HG02571 (cell line): Measurements from ENCODE around the gene ZNRD2.
"Not testable (repeated sequence)": the region's sequence is repeated elsewhere in the genome, so short reads cannot be mapped to it uniquely, and the experiment has no call there.

Experiments
- ATAC-seq: cut with Tn5 transposase; IDR thresholded peaks from one replicate; pipeline ENCODE4 v1.9.1; 2021; ENCODE audit warnings: mild to moderate bottlenecking, moderate library complexity; ENCODE audit not compliant: unreplicated experiment

Gene ZNRD2

DNA sequence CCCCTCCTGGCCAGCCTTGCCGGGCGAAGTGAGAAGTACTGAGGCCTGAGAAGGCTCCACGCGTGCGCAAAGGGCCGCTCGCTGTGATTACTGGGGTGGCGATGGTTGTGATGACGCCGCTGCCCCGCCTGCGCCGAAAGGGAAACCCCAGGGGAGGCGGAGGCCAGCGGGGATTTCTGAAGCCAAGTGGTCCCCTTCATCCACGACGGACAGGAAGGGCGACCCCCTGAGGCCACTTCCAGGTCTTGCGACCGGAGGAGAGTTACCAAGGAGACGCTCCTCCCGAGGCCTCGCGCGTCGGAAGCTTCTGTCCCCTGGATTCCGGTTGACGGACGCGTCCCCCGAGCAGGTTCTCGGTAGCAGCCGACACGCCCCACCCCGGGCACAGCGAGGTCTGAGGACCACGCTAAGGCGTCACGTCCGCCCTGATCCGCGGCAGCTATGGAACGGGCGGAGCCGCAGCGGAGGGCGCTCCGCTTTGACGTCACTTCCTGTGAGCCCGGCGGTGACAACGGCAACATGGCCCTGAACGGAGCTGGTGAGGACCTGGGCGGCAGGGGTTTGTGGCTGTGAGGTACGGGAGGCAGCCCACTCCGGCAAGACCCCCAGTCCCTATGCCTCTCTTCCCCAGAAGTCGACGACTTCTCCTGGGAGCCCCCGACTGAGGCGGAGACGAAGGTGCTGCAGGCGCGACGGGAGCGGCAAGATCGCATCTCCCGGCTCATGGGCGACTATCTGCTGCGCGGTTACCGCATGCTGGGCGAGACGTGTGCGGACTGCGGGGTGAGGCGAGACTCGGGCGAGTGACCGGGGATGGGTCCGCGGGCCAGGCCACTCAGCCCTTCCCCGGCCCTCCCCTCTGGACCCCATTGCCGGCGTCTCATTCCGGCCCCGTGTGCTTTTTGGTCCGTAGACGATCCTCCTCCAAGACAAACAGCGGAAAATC is at the start of gene ZNRD2:
Gene ZNRD2 (plus strand): TSS at position 505 of the 946 bp plus-strand sequence. CDS start 15 bp downstream, at position 520.
- peak; percentile 55 for ATAC-seq

DNA sequence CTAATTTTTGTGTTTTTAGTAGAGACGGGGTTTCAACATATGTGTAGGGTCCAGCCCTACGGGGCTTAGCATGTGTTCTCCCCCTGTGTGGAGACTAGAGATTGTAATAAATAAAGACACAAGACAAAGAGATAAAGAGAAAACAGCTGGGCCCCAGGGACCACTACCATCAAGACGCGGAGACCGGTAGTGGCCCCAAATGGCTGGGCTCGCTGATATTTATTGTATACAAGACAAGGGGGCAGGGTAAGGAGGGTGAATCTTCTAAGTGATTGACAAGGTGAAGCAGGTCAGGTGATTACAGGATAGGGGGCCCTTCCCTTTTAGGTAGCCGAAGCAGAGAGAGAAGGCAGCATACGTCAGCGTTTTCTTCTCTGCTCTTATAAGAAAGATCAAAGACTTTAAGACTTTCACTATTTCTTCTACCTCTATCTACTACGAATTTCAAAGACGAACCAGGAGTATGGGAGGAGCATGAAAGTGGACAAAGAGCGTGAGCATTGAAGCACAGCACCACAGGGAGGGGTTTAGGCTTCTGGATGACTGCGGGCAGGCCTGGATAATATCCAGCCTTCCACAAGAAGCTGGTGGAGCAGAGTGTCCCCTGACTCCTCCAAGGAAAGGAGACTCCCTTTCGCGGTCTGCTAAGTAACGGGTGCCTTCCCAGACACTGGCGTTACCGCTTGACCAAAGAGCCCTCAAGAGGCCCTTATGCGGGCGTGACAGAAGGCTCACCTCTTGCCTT is 48.3 kb upstream of the ZNRD2 start:
- ATAC-seq = not testable (repeated sequence)

DNA sequence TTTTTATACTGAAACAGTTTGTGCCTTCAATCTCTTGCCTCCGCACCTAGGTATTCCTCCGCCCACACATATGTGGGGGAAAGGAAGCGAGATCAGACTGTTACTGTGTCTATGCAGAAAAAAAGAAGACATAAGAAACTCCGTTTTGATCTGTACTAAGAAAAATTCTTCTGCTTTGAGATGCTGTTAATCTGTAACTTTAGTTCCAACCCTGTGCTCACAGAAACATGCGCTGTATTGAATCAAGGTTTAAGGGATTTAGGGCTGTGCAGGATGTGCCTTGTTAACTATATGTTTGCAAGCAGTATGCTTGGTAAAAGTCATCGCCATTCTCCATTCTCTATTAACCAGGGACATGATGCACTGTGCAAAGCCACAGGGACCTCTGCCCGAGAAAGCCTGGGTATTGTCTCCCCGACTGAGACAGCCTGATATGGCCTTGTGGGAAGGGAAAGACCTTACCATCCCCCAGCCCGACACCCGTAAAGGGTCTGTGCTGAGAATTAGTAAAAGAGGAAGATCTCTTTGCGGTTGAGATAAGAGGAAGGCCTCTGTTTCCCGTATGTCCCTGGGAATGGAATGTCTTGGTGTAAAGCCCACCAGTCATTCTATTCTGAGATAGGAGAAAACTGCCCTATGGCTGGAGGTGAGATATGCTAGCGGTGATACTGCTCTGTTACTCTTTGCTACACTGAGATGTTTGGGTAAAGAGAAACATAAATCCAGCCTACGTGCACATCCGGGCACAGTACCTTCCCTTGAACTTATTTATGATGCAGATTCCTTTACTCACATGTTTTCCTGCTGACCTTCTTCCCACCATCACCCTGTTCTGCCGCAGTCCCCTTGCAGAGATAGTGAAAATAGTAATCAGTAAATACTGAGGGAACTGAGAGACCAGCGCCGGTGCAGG is 47.3 kb upstream of the ZNRD2 start:
- not testable (repeated sequence) for ATAC-seq

DNA sequence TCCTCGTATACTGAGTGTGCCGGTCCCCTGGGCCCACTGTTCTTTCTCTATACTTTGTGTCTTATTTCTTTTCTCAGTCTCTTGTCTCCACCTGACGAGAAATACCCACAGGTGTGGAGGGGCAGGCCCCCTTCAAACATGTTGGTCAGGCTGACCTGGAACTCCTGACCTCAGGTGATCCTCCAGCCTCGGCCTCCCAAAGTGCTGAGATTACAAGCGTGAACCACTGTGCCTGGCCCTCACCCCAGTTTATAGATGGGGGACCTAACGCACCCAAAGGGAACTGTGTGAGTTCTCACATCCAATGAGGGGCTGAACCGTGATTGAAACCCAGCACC is 46.7 kb upstream of the ZNRD2 start:
- not testable (repeated sequence) for ATAC-seq

GRCh38 chr11:65524014-65524740 is 46.1 kb upstream of the ZNRD2 start:
- no peak for ATAC-seq

GRCh38 chr11:65524741-65525545 is 45.3 kb upstream of the ZNRD2 start, which contains the start of gene SCYL1:
SCYL1 (plus strand) TSS chr11:65525083; CDS start chr11:65525154, 71 bp downstream.
- no peak for ATAC-seq

DNA sequence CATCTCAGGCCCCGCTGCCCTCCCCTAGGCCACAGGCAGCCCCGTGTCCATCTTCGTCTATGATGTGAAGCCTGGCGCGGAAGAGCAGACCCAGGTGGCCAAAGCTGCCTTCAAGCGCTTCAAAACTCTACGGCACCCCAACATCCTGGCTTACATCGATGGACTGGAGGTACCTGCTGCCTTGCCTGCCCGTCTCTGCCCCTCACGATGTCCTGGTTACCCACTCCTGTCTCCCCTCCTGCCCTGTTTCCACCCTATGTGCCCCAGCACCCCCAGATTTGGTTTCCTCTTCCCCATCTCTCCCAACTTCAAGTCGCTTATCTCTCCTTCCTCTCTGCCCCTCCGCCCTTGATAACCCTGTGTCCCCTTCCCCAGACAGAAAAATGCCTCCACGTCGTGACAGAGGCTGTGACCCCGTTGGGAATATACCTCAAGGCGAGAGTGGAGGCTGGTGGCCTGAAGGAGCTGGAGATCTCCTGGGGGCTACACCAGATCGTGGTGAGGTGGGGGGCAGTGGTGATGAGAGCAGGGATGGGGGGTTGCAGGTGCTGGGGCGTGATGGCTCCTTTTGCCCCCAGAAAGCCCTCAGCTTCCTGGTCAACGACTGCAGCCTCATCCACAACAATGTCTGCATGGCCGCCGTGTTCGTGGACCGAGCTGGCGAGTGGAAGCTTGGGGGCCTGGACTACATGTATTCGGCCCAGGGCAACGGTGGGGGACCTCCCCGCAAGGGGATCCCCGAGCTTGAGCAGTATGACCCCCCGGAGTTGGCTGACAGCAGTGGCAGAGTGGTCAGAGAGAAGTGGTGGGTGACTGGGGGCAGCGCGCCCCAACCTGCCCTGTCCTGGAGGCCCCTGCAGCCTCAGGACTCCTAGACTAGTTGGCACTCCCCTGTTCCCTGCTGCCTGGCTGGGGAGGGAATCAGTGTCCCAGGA is 44.5 kb upstream of the ZNRD2 start:
- no peak for ATAC-seq

DNA sequence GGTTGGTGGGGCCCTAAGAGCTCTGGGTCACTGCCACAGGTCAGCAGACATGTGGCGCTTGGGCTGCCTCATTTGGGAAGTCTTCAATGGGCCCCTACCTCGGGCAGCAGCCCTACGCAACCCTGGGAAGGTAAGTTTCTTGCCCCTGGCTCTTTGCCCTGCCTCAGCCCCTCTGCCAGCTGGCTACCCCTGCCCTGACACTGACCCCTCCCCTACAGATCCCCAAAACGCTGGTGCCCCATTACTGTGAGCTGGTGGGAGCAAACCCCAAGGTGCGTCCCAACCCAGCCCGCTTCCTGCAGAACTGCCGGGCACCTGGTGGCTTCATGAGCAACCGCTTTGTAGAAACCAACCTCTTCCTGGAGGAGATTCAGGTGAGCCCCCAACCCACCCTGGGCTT is 43.5 kb upstream of the ZNRD2 start:
- no peak for ATAC-seq

GRCh38 chr11:65528819-65529350 is 41.4 kb upstream of the ZNRD2 start:
- ATAC-seq = no peak

- ATAC-seq = no peak
Observed at GRCh38 chr11:65529475-65530156, 40.7 kb upstream of the ZNRD2 start.

DNA sequence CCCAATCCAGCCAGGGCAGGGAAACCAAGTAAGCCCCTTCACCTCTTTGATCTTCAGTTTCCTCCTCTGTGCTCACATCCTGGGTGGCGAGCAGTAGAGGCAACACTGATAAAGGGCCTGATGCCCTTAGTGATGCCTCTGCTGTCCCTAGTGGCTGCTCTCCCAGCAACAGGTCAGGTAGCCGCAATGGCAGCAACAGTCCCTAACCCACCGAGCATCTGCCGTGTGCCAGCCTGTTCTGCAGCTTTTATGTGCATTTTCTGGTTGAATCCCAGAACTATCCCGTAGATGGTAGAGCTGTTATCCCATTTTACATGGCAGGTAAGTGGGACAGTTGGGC is 40.1 kb upstream of the ZNRD2 start:
- no peak for ATAC-seq

- ATAC-seq = no peak
Observed at GRCh38 chr11:65532388-65533064, 37.8 kb upstream of the ZNRD2 start.

- no peak for ATAC-seq
Observed at GRCh38 chr11:65535102-65535501, 35.2 kb upstream of the ZNRD2 start.

DNA sequence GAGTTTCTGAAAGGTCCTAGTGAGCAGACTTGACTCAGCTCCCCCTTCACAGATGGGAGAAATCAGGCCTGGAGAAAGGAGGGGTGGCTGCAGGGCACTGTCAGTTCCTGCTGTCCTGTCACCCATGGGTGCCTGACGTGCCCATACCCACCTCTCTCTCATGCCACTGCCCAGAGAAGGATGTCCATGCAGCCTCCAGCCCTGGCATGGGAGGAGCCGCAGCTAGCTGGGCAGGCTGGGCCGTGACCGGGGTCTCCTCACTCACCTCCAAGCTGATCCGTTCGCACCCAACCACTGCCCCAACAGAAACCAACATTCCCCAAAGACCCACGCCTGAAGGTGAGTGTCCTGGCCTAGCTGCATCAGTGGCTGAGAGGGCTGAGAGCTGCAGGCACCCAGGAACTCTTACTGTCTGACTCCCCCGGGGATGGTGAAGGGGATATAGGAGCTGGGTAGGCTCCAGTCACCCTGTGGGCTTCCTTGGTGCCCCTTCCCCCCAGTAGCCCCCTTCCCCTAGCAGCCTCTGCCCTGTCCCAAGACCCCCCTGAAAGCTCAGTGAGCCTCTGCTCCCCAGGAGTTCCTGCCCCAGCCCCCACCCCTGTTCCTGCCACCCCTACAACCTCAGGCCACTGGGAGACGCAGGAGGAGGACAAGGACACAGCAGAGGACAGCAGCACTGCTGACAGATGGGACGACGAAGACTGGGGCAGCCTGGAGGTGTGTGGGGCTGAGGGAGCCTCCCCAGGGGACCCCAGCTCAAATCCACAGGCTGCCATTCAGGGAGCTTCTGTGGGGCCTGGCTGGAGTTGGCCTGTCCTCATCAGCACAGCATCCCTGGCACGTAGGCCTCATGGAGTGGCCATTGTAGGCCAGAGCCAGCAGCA is 33.6 kb upstream of the ZNRD2 start:
- no peak for ATAC-seq

- no peak for ATAC-seq
Observed at GRCh38 chr11:65537296-65537597, 33.0 kb upstream of the ZNRD2 start.

DNA sequence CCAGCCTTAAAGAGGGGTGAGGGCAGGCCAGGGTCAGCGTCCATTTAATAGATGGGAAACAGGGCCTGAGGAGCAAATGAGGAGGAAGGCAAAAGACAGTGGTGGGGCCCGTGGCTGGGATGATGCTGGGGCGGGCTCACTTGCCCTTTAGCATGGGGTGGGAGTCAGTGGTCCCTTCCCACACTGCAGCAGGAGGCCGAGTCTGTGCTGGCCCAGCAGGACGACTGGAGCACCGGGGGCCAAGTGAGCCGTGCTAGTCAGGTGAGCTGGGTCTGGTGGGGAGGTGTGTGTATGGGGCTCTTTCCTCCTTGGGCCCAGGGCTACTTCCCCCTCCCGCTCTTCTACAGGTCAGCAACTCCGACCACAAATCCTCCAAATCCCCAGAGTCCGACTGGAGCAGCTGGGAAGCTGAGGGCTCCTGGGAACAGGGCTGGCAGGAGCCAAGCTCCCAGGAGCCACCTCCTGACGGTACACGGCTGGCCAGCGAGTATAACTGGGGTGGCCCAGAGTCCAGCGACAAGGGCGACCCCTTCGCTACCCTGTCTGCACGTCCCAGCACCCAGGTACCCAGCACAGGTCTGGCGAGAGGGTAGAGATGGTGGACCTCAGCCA is 32.6 kb upstream of the ZNRD2 start:
- no peak for ATAC-seq
